ENCODE measurements around the gene AFG3L2.

GRCh38 chr18:12315490-12315889 is 61.5 kb downstream of the AFG3L2 start:
- TF ChIP-seq, protein P1, sequence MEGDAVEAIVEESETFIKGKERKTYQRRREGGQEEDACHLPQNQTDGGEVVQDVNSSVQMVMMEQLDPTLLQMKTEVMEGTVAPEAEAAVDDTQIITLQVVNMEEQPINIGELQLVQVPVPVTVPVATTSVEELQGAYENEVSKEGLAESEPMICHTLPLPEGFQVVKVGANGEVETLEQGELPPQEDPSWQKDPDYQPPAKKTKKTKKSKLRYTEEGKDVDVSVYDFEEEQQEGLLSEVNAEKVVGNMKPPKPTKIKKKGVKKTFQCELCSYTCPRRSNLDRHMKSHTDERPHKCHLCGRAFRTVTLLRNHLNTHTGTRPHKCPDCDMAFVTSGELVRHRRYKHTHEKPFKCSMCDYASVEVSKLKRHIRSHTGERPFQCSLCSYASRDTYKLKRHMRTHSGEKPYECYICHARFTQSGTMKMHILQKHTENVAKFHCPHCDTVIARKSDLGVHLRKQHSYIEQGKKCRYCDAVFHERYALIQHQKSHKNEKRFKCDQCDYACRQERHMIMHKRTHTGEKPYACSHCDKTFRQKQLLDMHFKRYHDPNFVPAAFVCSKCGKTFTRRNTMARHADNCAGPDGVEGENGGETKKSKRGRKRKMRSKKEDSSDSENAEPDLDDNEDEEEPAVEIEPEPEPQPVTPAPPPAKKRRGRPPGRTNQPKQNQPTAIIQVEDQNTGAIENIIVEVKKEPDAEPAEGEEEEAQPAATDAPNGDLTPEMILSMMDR (IDR thresholded peaks at IDR 0.05 in 2 of 3, conservative IDR thresholded peaks at IDR 0.05 in 1 of 3; ENCODE audit: control insufficient read depth in 2 of 3, extremely low read depth in 1 of 3, insufficient read depth in 1 of 3, low read depth in 3 of 3, low read length in 3 of 3), result no peak
- TF ChIP-seq NRF1 (conservative IDR thresholded peaks at IDR 0.05; ENCODE audit: low read depth, low read length), result no peak
- no peak for TF ChIP-seq SMC3 (IDR thresholded peaks at IDR 0.05; ENCODE audit: borderline replicate concordance, low read length)
- no peak for TF ChIP-seq BMI1 (IDR thresholded peaks at IDR 0.05; ENCODE audit: borderline replicate concordance)
- TF ChIP-seq POLR2A (IDR thresholded peaks at IDR 0.05; ENCODE audit: low read depth, low read length), result no peak
- TF ChIP-seq, protein P2, sequence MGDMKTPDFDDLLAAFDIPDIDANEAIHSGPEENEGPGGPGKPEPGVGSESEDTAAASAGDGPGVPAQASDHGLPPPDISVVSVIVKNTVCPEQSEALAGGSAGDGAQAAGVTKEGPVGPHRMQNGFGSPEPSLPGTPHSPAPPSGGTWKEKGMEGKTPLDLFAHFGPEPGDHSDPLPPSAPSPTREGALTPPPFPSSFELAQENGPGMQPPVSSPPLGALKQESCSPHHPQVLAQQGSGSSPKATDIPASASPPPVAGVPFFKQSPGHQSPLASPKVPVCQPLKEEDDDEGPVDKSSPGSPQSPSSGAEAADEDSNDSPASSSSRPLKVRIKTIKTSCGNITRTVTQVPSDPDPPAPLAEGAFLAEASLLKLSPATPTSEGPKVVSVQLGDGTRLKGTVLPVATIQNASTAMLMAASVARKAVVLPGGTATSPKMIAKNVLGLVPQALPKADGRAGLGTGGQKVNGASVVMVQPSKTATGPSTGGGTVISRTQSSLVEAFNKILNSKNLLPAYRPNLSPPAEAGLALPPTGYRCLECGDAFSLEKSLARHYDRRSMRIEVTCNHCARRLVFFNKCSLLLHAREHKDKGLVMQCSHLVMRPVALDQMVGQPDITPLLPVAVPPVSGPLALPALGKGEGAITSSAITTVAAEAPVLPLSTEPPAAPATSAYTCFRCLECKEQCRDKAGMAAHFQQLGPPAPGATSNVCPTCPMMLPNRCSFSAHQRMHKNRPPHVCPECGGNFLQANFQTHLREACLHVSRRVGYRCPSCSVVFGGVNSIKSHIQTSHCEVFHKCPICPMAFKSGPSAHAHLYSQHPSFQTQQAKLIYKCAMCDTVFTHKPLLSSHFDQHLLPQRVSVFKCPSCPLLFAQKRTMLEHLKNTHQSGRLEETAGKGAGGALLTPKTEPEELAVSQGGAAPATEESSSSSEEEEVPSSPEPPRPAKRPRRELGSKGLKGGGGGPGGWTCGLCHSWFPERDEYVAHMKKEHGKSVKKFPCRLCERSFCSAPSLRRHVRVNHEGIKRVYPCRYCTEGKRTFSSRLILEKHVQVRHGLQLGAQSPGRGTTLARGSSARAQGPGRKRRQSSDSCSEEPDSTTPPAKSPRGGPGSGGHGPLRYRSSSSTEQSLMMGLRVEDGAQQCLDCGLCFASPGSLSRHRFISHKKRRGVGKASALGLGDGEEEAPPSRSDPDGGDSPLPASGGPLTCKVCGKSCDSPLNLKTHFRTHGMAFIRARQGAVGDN (IDR thresholded peaks at IDR 0.05), result no peak

All from GM12878 (cell line).